IgD-negative memory B cell (primary cell): Measurements from ENCODE around the gene ATF7. TPM values are rescaled to one million over a fixed set of nuclear protein-coding genes. Genes with fewer than 3 reads are reported as not detected.
A peak's percentile ranks its signal among the peaks of the same experiment; 100 is the strongest.
"Not testable (repeated sequence)": the region's sequence is repeated elsewhere in the genome, so short reads cannot be mapped to it uniquely, and the experiment has no call there.

Experiments
- H3K27ac Mint-ChIP-seq, 3 donors: one replicate each; pipeline ENCODE4 v1.8.0; 2020 to 2022; ENCODE audit warnings: mild to moderate bottlenecking in 3 of 3, mixed read lengths in 3 of 3, moderate library complexity in 1 of 3
- H3K27me3 Mint-ChIP-seq: one replicate; pipeline ENCODE4 v1.8.0; 2021; ENCODE audit warnings: mixed read lengths
- H3K36me3 Mint-ChIP-seq: one replicate; pipeline ENCODE4 v1.8.0; 2020; ENCODE audit warnings: mild to moderate bottlenecking, mixed read lengths
- H3K4me1 Mint-ChIP-seq, 3 donors: one replicate each; pipeline ENCODE4 v1.8.0; 2020 to 2022; ENCODE audit warnings: mixed read lengths in 3 of 3, mild to moderate bottlenecking in 1 of 3
- H3K4me3 Mint-ChIP-seq, 4 donors: one replicate each; pipeline ENCODE4 v1.8.0; 2020 to 2022; ENCODE audit warnings: mild to moderate bottlenecking in 4 of 4, mixed read lengths in 4 of 4, moderate library complexity in 3 of 4
- H3K9me3 Mint-ChIP-seq, 3 donors: one replicate each; pipeline ENCODE4 v1.8.0; 2020 to 2021; ENCODE audit warnings: mixed read lengths in 3 of 3, mild to moderate bottlenecking in 1 of 3
- polyA plus RNA-seq: library from polyadenylated mRNA; unstranded; fragments of 300-500 nt; fragmentation: Illumina TruSeq; gene quantifications from one replicate; pipeline ENCODE4 v1.2.3, GENCODE V29; 2021

The ATF7 gene
- polyA plus RNA-seq: 14.4 TPM

GRCh38 chr12:53625946-53626701 lies at the start of gene ATF7:
TSS of gene ATF7 (minus strand) at chr12:53626382. CDS start at chr12:53601000, 25,382 bp downstream.
- Mint-ChIP-seq H3K36me3 (peaks cover 4% of the 10 kb centered on the region), H3K27ac (peak within 1 kb of the TSS; percentile 92 to 98 (median 98)), H3K27me3 (no peaks in the 10 kb centered on the region), H3K4me1 (peaks cover 34 to 37% (median 36%) of the 10 kb centered on the region in 3 donors), H3K4me3 (peak within 1 kb of the TSS; percentile 93 to 100 (median 96)), H3K9me3 (no peaks in the 10 kb centered on the region)

- Mint-ChIP-seq H3K27ac (peak overlapping the region; percentile 47 to 98 (median 94)), H3K36me3 (no peaks in the 10 kb centered on the region), H3K4me1 (peaks cover 0 to 21% (median 13%) of the 10 kb centered on the region in 3 donors), H3K9me3 (peaks cover 0 to 2% (median 0%) of the 10 kb centered on the region in 3 donors), H3K4me3 (peak overlapping the region; percentile 87 to 99 (median 99)), H3K27me3 (peaks cover 24% of the 10 kb centered on the region)
Observed at GRCh38 chr12:53674977-53675700, 49.0 kb upstream of the ATF7 start.

- Mint-ChIP-seq H3K4me1 (peaks cover 0 to 21% (median 10%) of the 10 kb centered on the region in 3 donors), H3K27ac (no peak overlapping the region), H3K36me3 (peaks cover 2% of the 10 kb centered on the region)
Observed at GRCh38 chr12:53670971-53671370, 44.8 kb upstream of the ATF7 start.

GRCh38 chr12:53670308-53670707 lies 44.1 kb upstream of the ATF7 start:
- H3K4me3 Mint-ChIP-seq: no peak overlapping the region
- H3K36me3 Mint-ChIP-seq: peaks cover 2% of the 10 kb centered on the region
- H3K9me3 Mint-ChIP-seq: no peaks in the 10 kb centered on the region
- H3K27ac Mint-ChIP-seq: peak overlapping the region in 1 of 3 donors; percentile 59
- H3K27me3 Mint-ChIP-seq: no peaks in the 10 kb centered on the region
- H3K4me1 Mint-ChIP-seq: peaks cover 0 to 21% (median 9%) of the 10 kb centered on the region in 3 donors

More at GRCh38 chr12:53670971-53671370, 44.8 kb upstream of the ATF7 start:
- no peaks in the 10 kb centered on the region for H3K27me3 Mint-ChIP-seq
- no peaks in the 10 kb centered on the region for H3K9me3 Mint-ChIP-seq
- H3K4me3 Mint-ChIP-seq: peak overlapping the region in 1 of 4 donors; percentile 21

GRCh38 chr12:53667080-53667479 lies 40.9 kb upstream of the ATF7 start:
- Mint-ChIP-seq H3K27ac (no peak overlapping the region), H3K4me3 (no peak overlapping the region), H3K9me3 (no peaks in the 10 kb centered on the region), H3K27me3 (no peaks in the 10 kb centered on the region), H3K36me3 (peaks cover 9% of the 10 kb centered on the region), H3K4me1 (peaks cover 0 to 4% (median 0%) of the 10 kb centered on the region in 3 donors)

GRCh38 chr12:53664936-53665335 lies 38.8 kb upstream of the ATF7 start:
- H3K9me3 Mint-ChIP-seq: no peaks in the 10 kb centered on the region
- H3K36me3 Mint-ChIP-seq: peaks cover 13% of the 10 kb centered on the region
- H3K27me3 Mint-ChIP-seq: no peaks in the 10 kb centered on the region
- no peaks in the 10 kb centered on the region for H3K4me1 Mint-ChIP-seq
- H3K4me3 Mint-ChIP-seq: no peak overlapping the region
- H3K27ac Mint-ChIP-seq: no peak overlapping the region

GRCh38 chr12:53664191-53664590 lies 38.0 kb upstream of the ATF7 start:
- Mint-ChIP-seq H3K36me3 (peaks cover 13% of the 10 kb centered on the region), H3K27ac (peak overlapping the region in 1 of 3 donors; percentile 71), H3K4me1 (no peaks in the 10 kb centered on the region), H3K4me3 (no peak overlapping the region), H3K9me3 (no peaks in the 10 kb centered on the region), H3K27me3 (no peaks in the 10 kb centered on the region)

GRCh38 chr12:53660041-53660440 lies 33.9 kb upstream of the ATF7 start:
- Mint-ChIP-seq H3K9me3 (no peaks in the 10 kb centered on the region), H3K36me3 (peaks cover 9% of the 10 kb centered on the region), H3K27me3 (no peaks in the 10 kb centered on the region), H3K4me3 (no peak overlapping the region), H3K4me1 (no peaks in the 10 kb centered on the region), H3K27ac (no peak overlapping the region)

- peaks cover 9% of the 10 kb centered on the region for H3K36me3 Mint-ChIP-seq
- no peaks in the 10 kb centered on the region for H3K9me3 Mint-ChIP-seq
- no peaks in the 10 kb centered on the region for H3K4me1 Mint-ChIP-seq
- H3K27me3 Mint-ChIP-seq: no peaks in the 10 kb centered on the region
- no peak overlapping the region for H3K27ac Mint-ChIP-seq
- H3K4me3 Mint-ChIP-seq: no peak overlapping the region
Observed at GRCh38 chr12:53659571-53659981, 33.4 kb upstream of the ATF7 start.

GRCh38 chr12:53659011-53659551 lies 32.9 kb upstream of the ATF7 start:
- H3K27ac Mint-ChIP-seq: peak overlapping the region in 1 of 3 donors; percentile 36
- no peaks in the 10 kb centered on the region for H3K9me3 Mint-ChIP-seq
- no peak overlapping the region for H3K4me3 Mint-ChIP-seq

GRCh38 chr12:53657041-53657440 lies 30.9 kb upstream of the ATF7 start:
- no peaks in the 10 kb centered on the region for H3K4me1 Mint-ChIP-seq
- H3K27me3 Mint-ChIP-seq: no peaks in the 10 kb centered on the region
- no peaks in the 10 kb centered on the region for H3K9me3 Mint-ChIP-seq
- no peak overlapping the region for H3K27ac Mint-ChIP-seq
- peaks cover 4% of the 10 kb centered on the region for H3K36me3 Mint-ChIP-seq
- H3K4me3 Mint-ChIP-seq: no peak overlapping the region

More at GRCh38 chr12:53659011-53659551, 32.9 kb upstream of the ATF7 start:
- Mint-ChIP-seq H3K36me3 (peaks cover 9% of the 10 kb centered on the region), H3K27me3 (no peaks in the 10 kb centered on the region), H3K4me1 (no peaks in the 10 kb centered on the region)

- Mint-ChIP-seq H3K4me3 (no peak overlapping the region), H3K9me3 (no peaks in the 10 kb centered on the region), H3K4me1 (no peaks in the 10 kb centered on the region), H3K27me3 (no peaks in the 10 kb centered on the region), H3K36me3 (no peaks in the 10 kb centered on the region), H3K27ac (no peak overlapping the region)
Observed at GRCh38 chr12:53653595-53653994, 27.4 kb upstream of the ATF7 start.

GRCh38 chr12:53652366-53652765 lies 26.2 kb upstream of the ATF7 start:
- Mint-ChIP-seq H3K27ac (no peak overlapping the region), H3K9me3 (no peaks in the 10 kb centered on the region), H3K4me3 (no peak overlapping the region), H3K36me3 (no peaks in the 10 kb centered on the region), H3K27me3 (no peaks in the 10 kb centered on the region), H3K4me1 (no peaks in the 10 kb centered on the region)

- Mint-ChIP-seq H3K4me3 (no peak overlapping the region), H3K36me3 (no peaks in the 10 kb centered on the region), H3K27ac (no peak overlapping the region), H3K9me3 (no peaks in the 10 kb centered on the region), H3K27me3 (no peaks in the 10 kb centered on the region), H3K4me1 (no peaks in the 10 kb centered on the region)
Observed at GRCh38 chr12:53651737-53652136, 25.6 kb upstream of the ATF7 start.

GRCh38 chr12:53646300-53646699 lies 20.1 kb upstream of the ATF7 start:
- not testable (repeated sequence) for H3K4me3 Mint-ChIP-seq, H3K9me3 Mint-ChIP-seq, H3K36me3 Mint-ChIP-seq, H3K27me3 Mint-ChIP-seq, H3K4me1 Mint-ChIP-seq
- peak overlapping the region in 1 of 3 donors; percentile 22 for H3K27ac Mint-ChIP-seq
